ENCODE data around the gene ANKRD34C. TPM values are rescaled to one million over a fixed set of nuclear protein-coding genes. Genes with fewer than 3 reads are reported as not detected.

Gene ANKRD34C
- total RNA-seq = 0.22 TPM

GRCh38 chr15:79282371-79283251 is at the start of gene ANKRD34C:
Gene ANKRD34C (plus strand): TSS chr15:79282722. CDS start chr15:79293285, 10,563 bp downstream.

GRCh38 chr15:79310985-79311900 is 28.7 kb downstream of the ANKRD34C start, which contains the start of gene TMED3:
Gene TMED3 (plus strand): TSS chr15:79311112. CDS start chr15:79311250, 138 bp downstream.

Other genes starting within 250 kb of the ANKRD34C start
- gene RASGRF1, start 191.9 kb upstream of the ANKRD34C start, total RNA-seq = 3.5 TPM
- 50.5 TPM for gene TMED3, start 28.4 kb downstream of the ANKRD34C start, total RNA-seq
- gene MINAR1, start 149.6 kb downstream of the ANKRD34C start, total RNA-seq = 20.5 TPM